ENCODE data around the gene LAD1. TPM values are rescaled to one million over a fixed set of nuclear protein-coding genes. Genes with fewer than 3 reads are reported as not detected.

LAD1 gene
- total and polyA plus RNA-seq, 2 of the 4 experiments (the other 2 are of a cell fraction): under 0.01 to 0.07 TPM

- no peak overlapping the region for H3K9ac ChIP-seq (ENCODE audit: low read depth, low read length)
- no peak for ATAC-seq (ENCODE audit: low read depth)
- WGBS, 2 experiments (ENCODE audit: extremely low coverage in 2 of 2, insufficient read length in 1 of 2): 84% methylated on average over 9 of the region's 18 CpGs; no CpG with 5 or more reads in 1 of the 2 experiments
Measured at GRCh38 chr1:201429736-201430501, 30.8 kb upstream of the LAD1 start.

More at GRCh38 chr1:201429736-201430501, 30.8 kb upstream of the LAD1 start:
- H3K14ac ChIP-seq (replicated peaks; ENCODE audit: low read depth, low read length): no peak overlapping the region
- POLR2A ChIA-PET (ENCODE audit: unreplicated experiment): no interaction called here
- TF ChIP-seq MXI1 (IDR thresholded peaks at IDR 0.05; ENCODE audit: borderline replicate concordance, low read depth, low read length) (no peak), CEBPB (IDR thresholded peaks at IDR 0.05; ENCODE audit: low read depth, low read length) (no peak), NFE2L2 (IDR thresholded peaks at IDR 0.05; ENCODE audit: low read depth, low read length) (no peak), POLR2A (IDR thresholded peaks at IDR 0.05; ENCODE audit: low read depth, low read length) (no peak), MAFK (IDR thresholded peaks at IDR 0.05; ENCODE audit: low read depth, low read length) (no peak), ELK1 (IDR thresholded peaks at IDR 0.05; ENCODE audit: borderline replicate concordance, low read depth, low read length) (no peak), SMC3 (IDR thresholded peaks at IDR 0.05; ENCODE audit: low read depth, low read length) (no peak), RCOR1 (IDR thresholded peaks at IDR 0.05; ENCODE audit: insufficient replicate concordance, low read length) (no peak), MAZ (IDR thresholded peaks at IDR 0.05; ENCODE audit: borderline replicate concordance, low read depth, low read length) (no peak), USF2 (IDR thresholded peaks at IDR 0.05; ENCODE audit: low read depth, low read length) (no peak), RFX5 (IDR thresholded peaks at IDR 0.05; ENCODE audit: low read depth, low read length) (no peak), BHLHE40 (IDR thresholded peaks at IDR 0.05; ENCODE audit: low read depth, low read length) (no peak), CTCF (conservative IDR thresholded peaks at IDR 0.05; ENCODE audit: low read depth, low read length) (no peak), RAD21 (IDR thresholded peaks at IDR 0.05; ENCODE audit: low read length) (no peak), CHD1 (IDR thresholded peaks at IDR 0.05; ENCODE audit: low read depth, low read length) (no peak)
- H2BK120ac ChIP-seq (ENCODE audit: low read depth, low read length): no peak overlapping the region
- no peak for DNase-seq
- no peaks in the 10 kb centered on the region for H3K4me1 ChIP-seq (ENCODE audit: control insufficient read depth, insufficient read depth, low read length)
- dilution Hi-C loops (cut with HindIII; ENCODE audit: low sequenced_read_pairs, unreplicated experiment): no loop called here
- no peak overlapping the region for H2AFZ ChIP-seq (replicated peaks; ENCODE audit: low read length, poor library complexity)
- no peak overlapping the region for H4K5ac ChIP-seq (ENCODE audit: low read depth, low read length)
- H3K9me1 ChIP-seq (ENCODE audit: insufficient read depth, low read length): no peaks in the 10 kb centered on the region; the same call in 1 of the 2 replicates
- intact Hi-C loops (cut with micrococcal nuclease): no loop called here
- no peak overlapping the region for H3K4ac ChIP-seq (ENCODE audit: low read depth, low read length)
- no peak overlapping the region for H2AK5ac ChIP-seq (ENCODE audit: low read depth, low read length)
- no peak overlapping the region for H3K4me3 ChIP-seq (ENCODE audit: insufficient read depth, low read depth, low read length)
- no peak overlapping the region for H3K23ac ChIP-seq (ENCODE audit: low read depth, low read length)
- in situ Hi-C loops (cut with MboI; ENCODE audit: low sequenced_read_pairs): no loop called here
- no peaks in the 10 kb centered on the region for H3K9me3 ChIP-seq (ENCODE audit: control insufficient read depth, insufficient read depth, low read length)
- no peak overlapping the region for H2BK20ac ChIP-seq (ENCODE audit: low read depth, low read length)
- H3K4me2 ChIP-seq (ENCODE audit: low read depth, low read length): no peak overlapping the region
- no peak overlapping the region for H4K8ac ChIP-seq (ENCODE audit: low read depth in 2 of 2, low read length in 2 of 2)
- H3K27ac ChIP-seq (ENCODE audit: insufficient read depth, low read length): no peak overlapping the region
- no peaks in the 10 kb centered on the region for H4K20me1 ChIP-seq (ENCODE audit: insufficient read depth, low read length)
- no peak overlapping the region for H3K56ac ChIP-seq (ENCODE audit: extremely low read depth, insufficient read depth, low read length)
- H4K91ac ChIP-seq (ENCODE audit: insufficient read depth, low read depth, low read length): no peak overlapping the region
- CTCF ChIA-PET: no interaction called here
- H3K79me1 ChIP-seq (ENCODE audit: low read depth in 1 of 2, low read length in 2 of 2): no peaks in the 10 kb centered on the region
- no peak overlapping the region for H2AK9ac ChIP-seq (replicated peaks; ENCODE audit: low read depth, low read length, poor library complexity)
- no peak overlapping the region for H2BK15ac ChIP-seq (ENCODE audit: low read depth, low read length)
- no peak overlapping the region for H3K18ac ChIP-seq (ENCODE audit: low read depth, low read length)
- H3K27me3 ChIP-seq (ENCODE audit: control insufficient read depth, insufficient read depth, low read length): peaks cover 21% of the 10 kb centered on the region
- H3K36me3 ChIP-seq (ENCODE audit: control insufficient read depth, insufficient read depth, low read length): no peaks in the 10 kb centered on the region
- no peak overlapping the region for H2BK5ac ChIP-seq (ENCODE audit: low read depth, low read length, poor library complexity, severe bottlenecking)
- BruUV-seq (replicated peaks): no TSS peak
